ENCODE results near the gene CCNJL.

The CCNJL gene

GRCh38 chr5:160266752-160267345, 45.5 kb downstream of the CCNJL start:
- ChIA-PET POLR2A (ENCODE audit: low non-redundant PET) (no interaction called here), CTCF (interaction anchor here (0.7 to 1.5 kb wide), 5 partner anchors 21 to 352 kb away, joined by 3 to 9 read pairs (median 4); no protein-coding TSS in a partner anchor)
- no peak for TF ChIP-seq CTCF (conservative IDR thresholded peaks at IDR 0.05; ENCODE audit: low read depth)

DNA sequence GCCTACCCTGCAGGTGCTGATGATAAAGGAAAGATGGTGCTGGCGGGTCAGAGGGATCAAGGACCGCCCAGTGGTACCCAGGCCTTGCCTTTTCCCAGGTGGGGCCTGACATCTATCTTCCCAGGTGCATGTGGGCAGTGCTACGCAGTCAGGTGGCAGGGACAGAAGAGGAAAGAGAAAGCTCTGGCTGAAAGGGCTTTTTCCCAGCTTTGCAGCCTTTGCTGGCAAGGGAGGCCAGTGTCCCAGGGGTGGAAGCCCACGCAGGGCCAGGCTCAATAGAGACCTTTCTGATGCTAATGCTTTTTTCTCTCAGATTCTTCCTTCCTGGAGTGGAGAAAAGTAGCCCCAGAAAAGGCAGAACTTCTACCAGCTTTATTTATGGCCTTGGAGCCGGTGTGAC, 46.3 kb downstream of the CCNJL start:
- POLR2A ChIA-PET (ENCODE audit: low non-redundant PET), result interaction anchor here (0.6 kb wide), 1 partner anchor 152 kb away, joined by 5 read pairs; no protein-coding TSS in a partner anchor
- no peak overlapping the region for H3K27ac ChIP-seq
- CTCF ChIA-PET, result interaction anchor here (0.7 to 1.5 kb wide), 3 partner anchors 23 to 113 kb away, joined by 3 to 9 read pairs (median 5); no protein-coding TSS in a partner anchor
- no peak for TF ChIP-seq CTCF (conservative IDR thresholded peaks at IDR 0.05; ENCODE audit: low read depth)
- no peak for DNase-seq (ENCODE audit: low spot score)

More at GRCh38 chr5:160266752-160267345, 45.5 kb downstream of the CCNJL start:
- no peak overlapping the region for H3K27ac ChIP-seq
- no peak for DNase-seq (ENCODE audit: low spot score)

- ChIA-PET POLR2A (ENCODE audit: low non-redundant PET) (no interaction called here), CTCF (interaction anchor here (0.7 kb wide), 1 partner anchor 11 kb away, joined by 3 read pairs; no protein-coding TSS in a partner anchor)
- TF ChIP-seq CTCF (conservative IDR thresholded peaks at IDR 0.05; ENCODE audit: low read depth), result no peak
- H3K27ac ChIP-seq, result no peak overlapping the region
- no peak for DNase-seq (ENCODE audit: low spot score)
Measured at GRCh38 chr5:160263326-160263855, 49.0 kb downstream of the CCNJL start.

GRCh38 chr5:160262151-160263074, 50.0 kb downstream of the CCNJL start:
- no peak overlapping the region for H3K27ac ChIP-seq
- CTCF ChIA-PET, result interaction anchor here (0.6 to 1.2 kb wide), 2 partner anchors 11 to 82 kb away, joined by 3 to 6 read pairs; no protein-coding TSS in a partner anchor
- DNase-seq (ENCODE audit: low spot score), result no peak
- no peak for TF ChIP-seq CTCF (conservative IDR thresholded peaks at IDR 0.05; ENCODE audit: low read depth)
- POLR2A ChIA-PET (ENCODE audit: low non-redundant PET), result no interaction called here

GRCh38 chr5:160260881-160261815, 51.2 kb downstream of the CCNJL start:
- CTCF ChIA-PET, result interaction anchor here (0.6 to 1.2 kb wide), 2 partner anchors 12 to 84 kb away, joined by 3 to 6 read pairs; no protein-coding TSS in a partner anchor

More at GRCh38 chr5:160260881-160261815, 51.2 kb downstream of the CCNJL start:
- no peak for TF ChIP-seq CTCF (conservative IDR thresholded peaks at IDR 0.05; ENCODE audit: low read depth)
- no peak overlapping the region for H3K27ac ChIP-seq
- POLR2A ChIA-PET (ENCODE audit: low non-redundant PET), result no interaction called here
- DNase-seq (ENCODE audit: low spot score), result no peak
